Testis (tissue), 3 donors: ENCODE results near the gene KAT14. TPM values are rescaled to one million over a fixed set of nuclear protein-coding genes. Genes with fewer than 3 reads are reported as not detected.
"Not testable (repeated sequence)": the region's sequence is repeated elsewhere in the genome, so short reads cannot be mapped to it uniquely, and the experiment has no call there.

ENCODE experiments used
- DNase-seq: peaks from one replicate; pipeline ENCODE4 v3.0.0-alpha.2; 2019
- H3K27ac ChIP-seq, 2 donors: fragments of 200-600 bp; sonication (generic); one replicate each; pipeline ENCODE4 v1.5.1; 2019
- H3K27me3 ChIP-seq: fragments of 200-600 bp; sonication (generic); one replicate; pipeline ENCODE4 v1.5.1; 2019
- H3K36me3 ChIP-seq: fragments of 200-600 bp; sonication (generic); one replicate; pipeline ENCODE4 v1.5.1; 2017; ENCODE audit warnings: low read depth; ENCODE audit errors: missing control alignments
- H3K4me1 ChIP-seq: fragments of 200-600 bp; sonication (generic); one replicate; pipeline ENCODE4 v1.5.1; 2019
- H3K4me3 ChIP-seq, 2 donors: fragments of 200-600 bp; sonication (generic); one replicate each; pipeline ENCODE4 v1.5.1; 2017 to 2019
- H3K9me3 ChIP-seq: fragments of 200-600 bp; sonication (generic); one replicate; pipeline ENCODE4 v1.5.1; 2017
- POLR2A ChIP-seq: fragments of 450-650 bp; IDR thresholded peaks from one replicate; pipeline ENCODE4 v1.6.1; 2017; ENCODE audit warnings: antibody characterized with exemption, mild to moderate bottlenecking, moderate library complexity
- WGBS, 2 donors: methylation state at CpG; one replicate each; pipeline ENCODE4 v1.1.5; 2018; 5-methylcytosine and 5-hydroxymethylcytosine counted together
- intact Hi-C: fragments of 100-400 bp; cut with DNase I; formaldehyde crosslinking; loops from one replicate; pipeline ENCODE4 v1.15.1; 2023; ENCODE audit warnings: low total_unique reads
- polyA plus RNA-seq: library from polyadenylated mRNA; stranded (reverse); fragments of 350-450 nt; fragmentation: Illumina TruSeq; extraction: RNeasy Lipid Tissue Mini Kit (QIAGEN cat#74804); gene quantifications from one replicate; pipeline ENCODE4 v1.2.3, GENCODE V29; 2014; ENCODE audit warnings: low read depth, low replicate concordance; ENCODE audit not compliant: insufficient read depth
- total RNA-seq, 2 donors: library from RNA; depleted of rRNA; stranded (reverse); fragments of >200 nt; gene quantifications; one replicate each; pipeline ENCODE4 v1.2.3, GENCODE V29; 2016
- TF ChIP-seq, protein P1 (sequence below), 3 experiments: fragments of 450-650 bp in 2 of 3; fragments of 200-600 bp in 1 of 3; sonication (generic) in 1 of 3; IDR thresholded peaks; one replicate each; pipeline ENCODE4 v1.5.1; 2016 to 2019; ENCODE audit warnings: antibody characterized with exemption in 3 of 3, mild to moderate bottlenecking in 2 of 3, moderate library complexity in 1 of 3

The KAT14 gene
- total and polyA plus RNA-seq, 3 donors from 2014 or later = 19.8 to 24.2 (median 22.3) TPM

DNA sequence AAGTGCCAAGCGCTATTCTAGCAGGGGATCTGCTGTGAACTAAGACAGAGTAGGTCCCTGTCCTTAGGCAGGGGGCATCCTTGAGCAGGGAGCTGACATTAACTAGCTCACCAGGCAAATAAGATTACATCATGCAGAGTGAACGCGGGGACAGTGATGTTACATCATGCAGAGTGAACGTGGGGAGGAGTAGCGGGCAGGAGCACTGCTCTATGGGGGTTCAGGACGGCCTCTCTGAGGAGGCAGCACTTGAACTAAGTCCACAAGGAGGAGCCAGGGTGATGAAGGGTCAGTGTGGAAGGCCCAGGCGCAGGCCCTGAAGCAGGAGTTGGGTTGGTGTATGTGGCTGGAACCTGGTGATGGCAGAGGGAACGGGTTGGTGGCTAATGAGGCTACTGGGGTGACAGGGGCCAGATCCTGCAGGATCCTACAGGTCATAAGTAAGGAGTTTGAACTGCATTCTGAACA lies 38.7 kb downstream of the KAT14 start:
- no peaks in the 10 kb centered on the region for H3K27me3 ChIP-seq
- H3K27ac ChIP-seq = no peak overlapping the region
- TF ChIP-seq, protein P1, sequence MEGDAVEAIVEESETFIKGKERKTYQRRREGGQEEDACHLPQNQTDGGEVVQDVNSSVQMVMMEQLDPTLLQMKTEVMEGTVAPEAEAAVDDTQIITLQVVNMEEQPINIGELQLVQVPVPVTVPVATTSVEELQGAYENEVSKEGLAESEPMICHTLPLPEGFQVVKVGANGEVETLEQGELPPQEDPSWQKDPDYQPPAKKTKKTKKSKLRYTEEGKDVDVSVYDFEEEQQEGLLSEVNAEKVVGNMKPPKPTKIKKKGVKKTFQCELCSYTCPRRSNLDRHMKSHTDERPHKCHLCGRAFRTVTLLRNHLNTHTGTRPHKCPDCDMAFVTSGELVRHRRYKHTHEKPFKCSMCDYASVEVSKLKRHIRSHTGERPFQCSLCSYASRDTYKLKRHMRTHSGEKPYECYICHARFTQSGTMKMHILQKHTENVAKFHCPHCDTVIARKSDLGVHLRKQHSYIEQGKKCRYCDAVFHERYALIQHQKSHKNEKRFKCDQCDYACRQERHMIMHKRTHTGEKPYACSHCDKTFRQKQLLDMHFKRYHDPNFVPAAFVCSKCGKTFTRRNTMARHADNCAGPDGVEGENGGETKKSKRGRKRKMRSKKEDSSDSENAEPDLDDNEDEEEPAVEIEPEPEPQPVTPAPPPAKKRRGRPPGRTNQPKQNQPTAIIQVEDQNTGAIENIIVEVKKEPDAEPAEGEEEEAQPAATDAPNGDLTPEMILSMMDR (IDR thresholded peaks at IDR 0.05) = no peak
- no peak for TF ChIP-seq POLR2A
- H3K4me3 ChIP-seq = no peak overlapping the region
- no peaks in the 10 kb centered on the region for H3K36me3 ChIP-seq
- DNase-seq = no peak
- no peaks in the 10 kb centered on the region for H3K4me1 ChIP-seq
- H3K9me3 ChIP-seq = no peaks in the 10 kb centered on the region
- 88 to 93% methylated on average over 8 of the region's 8 CpGs for WGBS, 2 donors
- intact Hi-C loops = no loop called here

DNA sequence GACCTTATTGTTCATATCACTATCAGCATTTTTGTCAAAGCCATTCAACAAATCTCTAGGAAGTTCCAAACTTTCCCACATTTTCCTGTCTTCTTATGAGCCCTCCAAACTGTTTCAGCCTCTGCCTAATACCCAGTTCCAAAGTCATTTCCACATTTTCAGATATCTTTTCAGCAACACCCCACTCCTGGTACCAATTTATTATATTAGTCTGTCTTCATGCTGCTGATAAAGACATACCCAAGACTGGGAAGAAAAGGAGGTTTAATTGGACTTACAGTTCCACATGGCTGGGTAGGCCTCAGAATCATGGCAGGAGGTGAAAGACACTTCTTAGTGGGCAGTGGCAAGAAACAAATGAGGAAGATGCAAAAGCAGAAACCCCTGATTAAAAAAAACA lies 42.7 kb downstream of the KAT14 start:
- H3K9me3 ChIP-seq, H3K27me3 ChIP-seq, intact Hi-C loops, H3K4me3 ChIP-seq, H3K27ac ChIP-seq, H3K36me3 ChIP-seq, H3K4me1 ChIP-seq, DNase-seq: not testable (repeated sequence)

DNA sequence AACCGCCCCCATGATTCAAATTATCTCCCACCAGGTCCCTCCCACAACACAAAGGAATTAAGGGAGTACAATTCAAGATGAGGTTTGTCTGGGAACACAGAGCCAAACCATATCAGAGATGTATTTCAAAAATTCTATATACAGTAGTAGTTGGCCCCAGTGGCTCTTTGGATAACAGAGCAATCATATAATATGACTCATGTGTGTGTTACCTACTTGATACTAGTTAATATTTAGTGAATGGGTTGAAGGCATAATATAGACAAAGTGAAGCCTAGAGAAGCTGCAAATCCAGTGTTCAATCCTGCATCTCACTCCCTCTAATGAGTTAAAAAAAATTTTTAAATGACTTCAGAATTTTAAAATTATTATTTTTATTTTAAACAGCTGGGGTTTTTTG lies 43.2 kb downstream of the KAT14 start:
- no peak for TF ChIP-seq POLR2A
- TF ChIP-seq, protein P1 (IDR thresholded peaks at IDR 0.05) = no peak
- H3K27me3 ChIP-seq = no peaks in the 10 kb centered on the region
- no peaks in the 10 kb centered on the region for H3K36me3 ChIP-seq
- no peak overlapping the region for H3K27ac ChIP-seq
- no peaks in the 10 kb centered on the region for H3K4me1 ChIP-seq
- no peaks in the 10 kb centered on the region for H3K9me3 ChIP-seq
- no peak overlapping the region for H3K4me3 ChIP-seq
- intact Hi-C loops = no loop called here
- DNase-seq = no peak
- WGBS, 2 donors = 37 to 96% methylated on average over 1 of the region's 1 CpG

DNA sequence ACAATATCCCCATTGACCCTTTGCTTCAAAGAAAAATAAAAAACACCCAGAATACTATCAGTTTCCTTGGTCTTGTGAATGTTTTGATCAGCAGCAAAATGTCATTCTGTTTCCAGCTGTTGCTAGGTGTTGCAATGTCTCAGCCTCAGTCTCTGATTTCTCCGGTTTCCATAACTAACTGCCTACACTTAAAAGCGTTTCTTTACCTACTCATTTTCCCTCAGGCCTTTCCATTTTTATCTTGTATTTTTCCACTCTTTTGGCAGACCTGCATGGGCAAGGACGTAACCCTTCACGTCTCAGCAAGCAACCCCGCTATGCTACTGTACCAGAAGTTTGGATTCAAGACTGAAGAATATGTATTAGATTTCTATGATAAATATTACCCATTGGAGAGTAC lies 49.4 kb downstream of the KAT14 start:
- intact Hi-C loops = no loop called here
- Histone ChIP-seq H3K27me3 (no peaks in the 10 kb centered on the region), H3K4me3 (no peak overlapping the region), H3K9me3 (no peaks in the 10 kb centered on the region), H3K27ac (no peak overlapping the region), H3K4me1 (no peaks in the 10 kb centered on the region), H3K36me3 (no peaks in the 10 kb centered on the region)
- 92 to 95% methylated on average over 5 of the region's 5 CpGs for WGBS, 2 donors
- TF ChIP-seq POLR2A = no peak
- TF ChIP-seq, protein P1 (IDR thresholded peaks at IDR 0.05) = no peak
- DNase-seq = no peak

DNA sequence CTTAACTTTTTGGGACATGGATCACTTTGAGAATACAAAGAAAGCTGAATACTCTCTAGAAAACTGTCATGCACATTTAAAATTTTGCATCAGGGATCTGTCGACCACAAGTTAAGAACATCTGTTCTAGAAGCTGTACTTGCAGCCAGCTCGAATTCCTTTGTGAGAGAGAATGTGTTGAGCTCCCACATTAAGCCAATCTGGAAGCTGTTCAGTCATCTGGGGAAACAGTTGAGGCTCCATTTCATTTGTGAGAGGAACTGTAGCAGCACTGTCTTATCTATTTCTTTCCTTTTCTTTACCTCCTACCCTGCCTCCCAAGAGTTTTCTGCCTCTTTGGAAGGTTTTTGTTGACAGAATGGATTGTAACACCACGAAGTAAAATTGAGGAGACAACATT lies 50.8 kb downstream of the KAT14 start:
- no peaks in the 10 kb centered on the region for H3K27me3 ChIP-seq
- 47 to 65% methylated on average over 3 of the region's 3 CpGs for WGBS, 2 donors
- no peaks in the 10 kb centered on the region for H3K36me3 ChIP-seq
- no peak overlapping the region for H3K27ac ChIP-seq
- no peaks in the 10 kb centered on the region for H3K4me1 ChIP-seq
- intact Hi-C loops = no loop called here
- H3K9me3 ChIP-seq = no peaks in the 10 kb centered on the region
- no peak overlapping the region for H3K4me3 ChIP-seq
- no peak for DNase-seq
- no peak for TF ChIP-seq POLR2A
- TF ChIP-seq, protein P1 (IDR thresholded peaks at IDR 0.05) = no peak
